PC-9 (cell line): ENCODE results near the gene TBC1D22A. TPM values are rescaled to one million over a fixed set of nuclear protein-coding genes. Genes with fewer than 3 reads are reported as not detected.

ENCODE experiments used
- BruUV-seq: library from RNA; stranded (reverse); fragments of 400-500 nt; replicated peaks from 2 replicates; lab custom pipeline; 2021; lab: Mats Ljungman, UMichigan
- CTCF ChIA-PET: fragments of 300-600 bp; sonication (Branson Sonifier 250); formaldehyde crosslinking; loops from one replicate; lab custom pipeline; 2022; ENCODE audit warnings: antibody characterized with exemption; lab: Charles Lee
- POLR2A ChIA-PET: fragments of 300-600 bp; sonication (Branson Sonifier 250); formaldehyde crosslinking; loops from one replicate; lab custom pipeline; 2022; ENCODE audit warnings: antibody characterized with exemption; ENCODE audit not compliant: unreplicated experiment; lab: Charles Lee
- DNase-seq, 2 experiments: peaks; one replicate each; pipeline versions ENCODE4 v3.0.0 to v3.0.0-alpha.2; 2015 to 2022; ENCODE audit warnings: mixed read lengths in 1 of 2
- H2AFZ ChIP-seq: fragments of 200-600 bp; sonication (generic); 2 replicates; pipeline ENCODE4 v1.8.1; 2017; ENCODE audit warnings: antibody characterized with exemption
- H3F3A ChIP-seq: fragments of 200-600 bp; sonication (generic); 2 replicates; pipeline ENCODE4 v1.8.1; 2017; ENCODE audit warnings: antibody characterized with exemption, mild to moderate bottlenecking, low read depth; ENCODE audit not compliant: insufficient read depth
- H3K27ac ChIP-seq: fragments of 200-600 bp; sonication (generic); 2 replicates; pipeline ENCODE4 v1.6.1; 2016; ENCODE audit warnings: mixed run types
- H3K27me3 ChIP-seq: fragments of 200-600 bp; sonication (generic); 2 replicates; pipeline ENCODE4 v1.6.1; 2016; ENCODE audit warnings: low read depth, mixed run types; ENCODE audit not compliant: insufficient read depth
- H3K36me3 ChIP-seq: fragments of 200-600 bp; sonication (generic); 2 replicates; pipeline ENCODE4 v1.6.1; 2016; ENCODE audit warnings: low read depth, mixed run types
- H3K4me1 ChIP-seq: fragments of 200-600 bp; sonication (generic); replicated peaks from 2 replicates; pipeline ENCODE4 v1.6.1; 2016; ENCODE audit warnings: mixed run types; ENCODE audit not compliant: insufficient read depth
- H3K4me2 ChIP-seq: fragments of 200-600 bp; sonication (generic); 2 replicates; pipeline ENCODE4 v1.6.1; 2017; ENCODE audit warnings: mixed run types
- H3K4me3 ChIP-seq: fragments of 200-600 bp; sonication (generic); 2 replicates; pipeline ENCODE4 v1.6.1; 2016; ENCODE audit warnings: mixed run types
- H3K79me2 ChIP-seq: fragments of 200-600 bp; sonication (generic); 2 replicates; pipeline ENCODE4 v1.6.1; 2017; ENCODE audit warnings: low read depth, mixed run types
- H3K9me2 ChIP-seq: fragments of 200-600 bp; sonication (generic); 2 replicates; pipeline ENCODE4 v1.8.1; 2017; ENCODE audit warnings: mild to moderate bottlenecking; ENCODE audit not compliant: insufficient read depth
- H3K9me3 ChIP-seq: fragments of 200-600 bp; sonication (generic); 2 replicates; pipeline ENCODE4 v1.8.1; 2016; ENCODE audit warnings: low read depth; ENCODE audit not compliant: insufficient read depth
- H4K20me1 ChIP-seq: fragments of 200-600 bp; sonication (generic); 2 replicates; pipeline ENCODE4 v1.8.1; 2017; ENCODE audit not compliant: insufficient read depth
- CTCF ChIP-seq: fragments of 200-600 bp; sonication (generic); conservative IDR thresholded peaks from 2 replicates; pipeline ENCODE4 v1.6.1; 2017; ENCODE audit warnings: mixed run types, antibody characterized with exemption, mild to moderate bottlenecking, moderate library complexity
- EZH2 ChIP-seq: fragments of 200-600 bp; sonication (generic); IDR thresholded peaks from 2 replicates; pipeline ENCODE4 v1.8.0; 2017; ENCODE audit warnings: antibody characterized with exemption, low read depth
- intact Hi-C: fragments of 100-400 bp; cut with micrococcal nuclease; formaldehyde crosslinking; loops from one replicate; pipeline ENCODE4 v1.10.0; 2022; ENCODE audit not compliant: unreplicated experiment
- total RNA-seq: library from RNA; stranded (reverse); gene quantifications from 2 replicates; pipeline ENCODE4 v1.2.3, GENCODE V29; 2021

Gene TBC1D22A
- total RNA-seq, 1 experiment from 2014 or later: 40.3 TPM

DNA sequence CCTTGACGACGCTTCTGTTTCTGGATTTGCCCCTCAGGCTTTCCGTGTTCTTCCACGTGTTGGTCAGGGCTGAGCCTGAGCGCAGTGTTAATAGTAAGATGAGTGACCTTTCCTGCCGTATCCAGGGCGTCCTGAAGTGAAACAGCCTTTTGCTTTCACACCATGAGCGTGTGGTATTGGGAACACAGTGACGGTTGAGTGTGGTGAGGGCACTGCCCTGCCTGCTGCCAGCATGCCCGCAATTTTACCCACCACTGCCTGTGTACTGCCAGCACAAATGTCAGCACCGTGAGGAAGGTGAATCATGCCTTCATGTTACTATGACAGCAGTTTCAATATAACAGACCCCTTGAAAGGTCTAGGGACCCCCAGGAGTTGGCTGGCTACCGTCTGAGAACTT lies 217.1 kb downstream of the TBC1D22A start:
- Histone ChIP-seq H3K79me2 (no peaks in the 10 kb centered on the region), H2AFZ (no peak overlapping the region), H3K9me3 (no peaks in the 10 kb centered on the region), H3K27me3 (no peaks in the 10 kb centered on the region), H3K9me2 (no peaks in the 10 kb centered on the region), H3K4me3 (no peak overlapping the region), H3K4me2 (no peak overlapping the region), H4K20me1 (peaks cover 2% of the 10 kb centered on the region), H3K36me3 (0 out of 2 replicates have a peak, but pooled peaks cover 6% of the 10 kb centered on the region), H3K27ac (no peak overlapping the region), H3K4me1 (peaks cover 3% of the 10 kb centered on the region; the same call in 1 of the 2 replicates), H3F3A (peaks cover 3% of the 10 kb centered on the region; the same call in 1 of the 2 replicates)
- DNase-seq: no peak
- CTCF ChIA-PET: interaction anchor here (0.6 kb wide), 1 partner anchor 12 kb away, joined by 3 read pairs; no protein-coding TSS in a partner anchor
- intact Hi-C loops: no loop called here
- POLR2A ChIA-PET: no interaction called here
- no TSS peak for BruUV-seq
- no peak for TF ChIP-seq CTCF
- no peak for TF ChIP-seq EZH2

GRCh38 chr22:46980392-46980791 lies 217.9 kb downstream of the TBC1D22A start:
- intact Hi-C loops: no loop called here

GRCh38 chr22:46982635-46983034 lies 220.2 kb downstream of the TBC1D22A start:
- DNase-seq: no peak
- Histone ChIP-seq H3F3A (peaks cover 14% of the 10 kb centered on the region; the same call in 1 of the 2 replicates), H3K79me2 (0 out of 2 replicates have a peak, but pooled peaks cover 5% of the 10 kb centered on the region), H3K36me3 (0 out of 2 replicates have a peak, but pooled peaks cover 6% of the 10 kb centered on the region), H3K4me2 (no peak overlapping the region), H3K9me3 (no peaks in the 10 kb centered on the region), H3K4me1 (peaks cover 10% of the 10 kb centered on the region; the same call in 1 of the 2 replicates), H3K9me2 (no peaks in the 10 kb centered on the region), H2AFZ (no peak overlapping the region), H3K27ac (no peak overlapping the region), H3K27me3 (no peaks in the 10 kb centered on the region), H3K4me3 (no peak overlapping the region), H4K20me1 (peaks cover 20% of the 10 kb centered on the region)
- CTCF ChIA-PET: interaction anchor here (0.6 kb wide), 1 partner anchor 150 kb away, joined by 7 read pairs; no protein-coding TSS in a partner anchor
- BruUV-seq: no TSS peak
- no peak for TF ChIP-seq EZH2
- no peak for TF ChIP-seq CTCF
- POLR2A ChIA-PET: no interaction called here
- intact Hi-C loops: no loop called here

More at GRCh38 chr22:46980392-46980791, 217.9 kb downstream of the TBC1D22A start:
- Histone ChIP-seq H3K9me2 (no peaks in the 10 kb centered on the region), H2AFZ (no peak overlapping the region), H3K27ac (no peak overlapping the region), H3K4me2 (no peak overlapping the region), H3K4me3 (no peak overlapping the region), H3K27me3 (no peaks in the 10 kb centered on the region), H3K36me3 (0 out of 2 replicates have a peak, but pooled peaks cover 6% of the 10 kb centered on the region), H3K9me3 (no peaks in the 10 kb centered on the region), H3K4me1 (peaks cover 10% of the 10 kb centered on the region; the same call in 1 of the 2 replicates), H4K20me1 (peaks cover 9% of the 10 kb centered on the region), H3K79me2 (no peaks in the 10 kb centered on the region), H3F3A (peaks cover 12% of the 10 kb centered on the region; the same call in 1 of the 2 replicates)
- CTCF ChIA-PET: no interaction called here
- BruUV-seq: no TSS peak
- TF ChIP-seq CTCF (no peak), EZH2 (no peak)
- no peak for DNase-seq
- POLR2A ChIA-PET: no interaction called here
